ENCODE results near the gene HMGXB3.

The HMGXB3 gene

GRCh38 chr5:149957855-149958254 lies 42.7 kb upstream of the HMGXB3 start:
- Mint-ChIP-seq H3K36me3 (ENCODE audit: low read depth) (no peaks in the 10 kb centered on the region), H3K4me1 (peaks cover 30% of the 10 kb centered on the region), H3K4me3 (no peak overlapping the region), H3K27me3 (ENCODE audit: low read depth) (no peaks in the 10 kb centered on the region), H3K9me3 (no peaks in the 10 kb centered on the region), H3K27ac (peak overlapping the region in 2 of 3 experiments; percentile 91 to 100)
- no peak for TF ChIP-seq CTCF (IDR thresholded peaks at IDR 0.05; ENCODE audit: unreplicated experiment in 3 of 3)

GRCh38 chr5:149959406-149960236 lies 40.9 kb upstream of the HMGXB3 start:
- Mint-ChIP-seq H3K9me3 (no peaks in the 10 kb centered on the region), H3K27me3 (ENCODE audit: low read depth) (no peaks in the 10 kb centered on the region), H3K4me1 (peaks cover 31% of the 10 kb centered on the region), H3K4me3 (peak overlapping the region; percentile 87 to 90 (median 90)), H3K36me3 (ENCODE audit: low read depth) (no peaks in the 10 kb centered on the region), H3K27ac (peak overlapping the region; percentile 97 to 100 (median 99))
- peak; percentile 42 to 53 (median 46) for TF ChIP-seq CTCF (IDR thresholded peaks at IDR 0.05; ENCODE audit: unreplicated experiment in 3 of 3)

GRCh38 chr5:149960272-149961185 lies 40.0 kb upstream of the HMGXB3 start, which contains the start of gene SLC26A2:
SLC26A2 (plus strand) TSS chr5:149960758; CDS start chr5:149977653, 16,895 bp downstream.
- TF ChIP-seq CTCF (IDR thresholded peaks at IDR 0.05; ENCODE audit: unreplicated experiment in 3 of 3), result no peak
- Mint-ChIP-seq H3K9me3 (no peaks in the 10 kb centered on the region), H3K4me3 (peak within 1 kb of the TSS; percentile 87 to 90 (median 90)), H3K27me3 (ENCODE audit: low read depth) (no peaks in the 10 kb centered on the region), H3K27ac (peak within 1 kb of the TSS; percentile 97 to 100 (median 99)), H3K36me3 (ENCODE audit: low read depth) (no peaks in the 10 kb centered on the region), H3K4me1 (peaks cover 31% of the 10 kb centered on the region)

GRCh38 chr5:149961186-149961685 lies 39.3 kb upstream of the HMGXB3 start:
- H3K27ac Mint-ChIP-seq, result peak overlapping the region; percentile 37 to 87 (median 65)
- peak overlapping the region; percentile 87 to 89 (median 87) for H3K4me3 Mint-ChIP-seq
- H3K9me3 Mint-ChIP-seq, result no peaks in the 10 kb centered on the region
- no peaks in the 10 kb centered on the region for H3K27me3 Mint-ChIP-seq (ENCODE audit: low read depth)
- peaks cover 31% of the 10 kb centered on the region for H3K4me1 Mint-ChIP-seq
- no peak for TF ChIP-seq CTCF (IDR thresholded peaks at IDR 0.05; ENCODE audit: unreplicated experiment in 3 of 3)
- no peaks in the 10 kb centered on the region for H3K36me3 Mint-ChIP-seq (ENCODE audit: low read depth)

- H3K36me3 Mint-ChIP-seq (ENCODE audit: low read depth), result no peaks in the 10 kb centered on the region
- no peaks in the 10 kb centered on the region for H3K27me3 Mint-ChIP-seq (ENCODE audit: low read depth)
- peaks cover 31% of the 10 kb centered on the region for H3K4me1 Mint-ChIP-seq
- H3K9me3 Mint-ChIP-seq, result no peaks in the 10 kb centered on the region
- peak overlapping the region; percentile 37 to 87 (median 65) for H3K27ac Mint-ChIP-seq
- H3K4me3 Mint-ChIP-seq, result peak overlapping the region; percentile 87 to 89 (median 87)
- peak; percentile 46 to 60 (median 50) for TF ChIP-seq CTCF (IDR thresholded peaks at IDR 0.05; ENCODE audit: unreplicated experiment in 3 of 3)
These were observed 38.6 kb upstream of the HMGXB3 start for GRCh38 chr5:149961957-149962409.
